NB4 (cell line): ENCODE results near the gene SQOR.

Source experiments
- MYC ChIP-seq: IDR thresholded peaks from 2 replicates; pipeline ENCODE4 v1.6.1; 2011; ENCODE audit warnings: low read depth, low read length
- POLR2A ChIP-seq: IDR thresholded peaks from 2 replicates; pipeline ENCODE4 v1.6.1; 2011; ENCODE audit warnings: mild to moderate bottlenecking; ENCODE audit not compliant: insufficient read length; ENCODE audit errors: extremely low read depth
- TF ChIP-seq, protein P1 (sequence below): IDR thresholded peaks from one replicate; pipeline ENCODE4 v1.5.1; 2012; ENCODE audit warnings: low read depth, low read length
- TF ChIP-seq, protein P2 (sequence below): IDR thresholded peaks from 2 replicates; pipeline ENCODE4 v1.6.1; 2011; ENCODE audit warnings: low read depth, low read length

DNA sequence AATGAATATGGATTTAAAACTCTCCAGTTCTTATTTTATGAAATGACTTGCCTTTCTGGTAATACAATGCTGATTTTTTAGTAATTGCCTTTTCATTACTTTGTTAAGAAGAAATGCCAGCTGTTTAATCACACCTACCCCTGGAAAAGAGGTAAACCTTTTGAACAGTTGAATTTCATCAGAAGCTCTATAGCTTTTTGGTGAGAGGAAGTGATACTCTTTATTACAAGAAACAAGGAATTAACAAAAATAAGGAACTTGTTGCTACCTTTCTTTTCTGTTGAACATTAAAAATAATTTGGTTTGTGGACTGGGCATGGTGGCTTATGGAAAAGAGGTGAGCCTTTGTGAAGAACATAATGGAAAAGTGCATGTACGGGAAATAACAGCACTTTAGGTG lies 28.0 kb upstream of the SQOR start:
- TF ChIP-seq, protein P1, sequence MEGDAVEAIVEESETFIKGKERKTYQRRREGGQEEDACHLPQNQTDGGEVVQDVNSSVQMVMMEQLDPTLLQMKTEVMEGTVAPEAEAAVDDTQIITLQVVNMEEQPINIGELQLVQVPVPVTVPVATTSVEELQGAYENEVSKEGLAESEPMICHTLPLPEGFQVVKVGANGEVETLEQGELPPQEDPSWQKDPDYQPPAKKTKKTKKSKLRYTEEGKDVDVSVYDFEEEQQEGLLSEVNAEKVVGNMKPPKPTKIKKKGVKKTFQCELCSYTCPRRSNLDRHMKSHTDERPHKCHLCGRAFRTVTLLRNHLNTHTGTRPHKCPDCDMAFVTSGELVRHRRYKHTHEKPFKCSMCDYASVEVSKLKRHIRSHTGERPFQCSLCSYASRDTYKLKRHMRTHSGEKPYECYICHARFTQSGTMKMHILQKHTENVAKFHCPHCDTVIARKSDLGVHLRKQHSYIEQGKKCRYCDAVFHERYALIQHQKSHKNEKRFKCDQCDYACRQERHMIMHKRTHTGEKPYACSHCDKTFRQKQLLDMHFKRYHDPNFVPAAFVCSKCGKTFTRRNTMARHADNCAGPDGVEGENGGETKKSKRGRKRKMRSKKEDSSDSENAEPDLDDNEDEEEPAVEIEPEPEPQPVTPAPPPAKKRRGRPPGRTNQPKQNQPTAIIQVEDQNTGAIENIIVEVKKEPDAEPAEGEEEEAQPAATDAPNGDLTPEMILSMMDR, result no peak
- TF ChIP-seq POLR2A, result no peak
- no peak for TF ChIP-seq MYC
- TF ChIP-seq, protein P2, sequence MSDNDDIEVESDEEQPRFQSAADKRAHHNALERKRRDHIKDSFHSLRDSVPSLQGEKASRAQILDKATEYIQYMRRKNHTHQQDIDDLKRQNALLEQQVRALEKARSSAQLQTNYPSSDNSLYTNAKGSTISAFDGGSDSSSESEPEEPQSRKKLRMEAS, result no peak
